Measurements from ENCODE around the gene SPIN1. TPM values are rescaled to one million over a fixed set of nuclear protein-coding genes. Genes with fewer than 3 reads are reported as not detected.

The SPIN1 gene
- total RNA-seq, 1 experiment from 2014 or later, result 76.9 TPM

DNA sequence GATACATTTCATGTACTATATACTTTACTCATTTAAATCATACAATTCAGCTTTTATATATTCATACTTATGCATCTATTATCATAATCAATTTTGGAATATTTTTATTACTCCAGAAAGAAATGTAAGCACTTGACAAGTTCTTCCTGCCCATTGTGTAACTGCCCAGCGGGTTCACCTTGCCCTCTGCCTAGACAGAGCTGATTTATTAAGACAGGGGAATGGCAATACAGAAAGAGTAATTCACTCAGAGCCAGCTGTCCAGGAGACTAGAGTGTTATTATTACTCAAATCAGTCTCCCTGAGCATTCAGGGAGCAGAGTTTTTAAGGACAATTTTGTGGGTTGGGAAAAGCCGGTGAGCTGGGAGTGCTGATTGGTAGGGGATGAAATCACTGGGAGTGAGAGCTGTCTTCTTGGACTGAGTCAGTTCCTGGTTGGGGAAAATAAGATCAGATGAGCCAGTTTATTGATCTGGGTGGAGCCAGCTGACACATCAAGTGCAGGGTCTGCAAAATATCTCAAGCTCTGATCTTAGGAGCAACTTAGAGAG is 16.1 kb upstream of the SPIN1 start:
- no peaks in the 10 kb centered on the region for H3K4me1 ChIP-seq (ENCODE audit: control insufficient read depth, insufficient read depth, low read length)
- DNase-seq (ENCODE audit: low read depth, low spot score) (no peak), ATAC-seq (no peak)
- TF ChIP-seq, protein P1, sequence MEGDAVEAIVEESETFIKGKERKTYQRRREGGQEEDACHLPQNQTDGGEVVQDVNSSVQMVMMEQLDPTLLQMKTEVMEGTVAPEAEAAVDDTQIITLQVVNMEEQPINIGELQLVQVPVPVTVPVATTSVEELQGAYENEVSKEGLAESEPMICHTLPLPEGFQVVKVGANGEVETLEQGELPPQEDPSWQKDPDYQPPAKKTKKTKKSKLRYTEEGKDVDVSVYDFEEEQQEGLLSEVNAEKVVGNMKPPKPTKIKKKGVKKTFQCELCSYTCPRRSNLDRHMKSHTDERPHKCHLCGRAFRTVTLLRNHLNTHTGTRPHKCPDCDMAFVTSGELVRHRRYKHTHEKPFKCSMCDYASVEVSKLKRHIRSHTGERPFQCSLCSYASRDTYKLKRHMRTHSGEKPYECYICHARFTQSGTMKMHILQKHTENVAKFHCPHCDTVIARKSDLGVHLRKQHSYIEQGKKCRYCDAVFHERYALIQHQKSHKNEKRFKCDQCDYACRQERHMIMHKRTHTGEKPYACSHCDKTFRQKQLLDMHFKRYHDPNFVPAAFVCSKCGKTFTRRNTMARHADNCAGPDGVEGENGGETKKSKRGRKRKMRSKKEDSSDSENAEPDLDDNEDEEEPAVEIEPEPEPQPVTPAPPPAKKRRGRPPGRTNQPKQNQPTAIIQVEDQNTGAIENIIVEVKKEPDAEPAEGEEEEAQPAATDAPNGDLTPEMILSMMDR (IDR thresholded peaks at IDR 0.05), result no peak
- TF ChIP-seq SIN3A (IDR thresholded peaks at IDR 0.05; ENCODE audit: borderline replicate concordance, insufficient read depth, low read depth, low read length) (no peak), POLR2AphosphoS5 (IDR thresholded peaks at IDR 0.05; ENCODE audit: low read depth, low read length) (no peak), TCF7L2 (IDR thresholded peaks at IDR 0.05; ENCODE audit: low read depth, low read length) (no peak)
- TF ChIP-seq, protein P2, sequence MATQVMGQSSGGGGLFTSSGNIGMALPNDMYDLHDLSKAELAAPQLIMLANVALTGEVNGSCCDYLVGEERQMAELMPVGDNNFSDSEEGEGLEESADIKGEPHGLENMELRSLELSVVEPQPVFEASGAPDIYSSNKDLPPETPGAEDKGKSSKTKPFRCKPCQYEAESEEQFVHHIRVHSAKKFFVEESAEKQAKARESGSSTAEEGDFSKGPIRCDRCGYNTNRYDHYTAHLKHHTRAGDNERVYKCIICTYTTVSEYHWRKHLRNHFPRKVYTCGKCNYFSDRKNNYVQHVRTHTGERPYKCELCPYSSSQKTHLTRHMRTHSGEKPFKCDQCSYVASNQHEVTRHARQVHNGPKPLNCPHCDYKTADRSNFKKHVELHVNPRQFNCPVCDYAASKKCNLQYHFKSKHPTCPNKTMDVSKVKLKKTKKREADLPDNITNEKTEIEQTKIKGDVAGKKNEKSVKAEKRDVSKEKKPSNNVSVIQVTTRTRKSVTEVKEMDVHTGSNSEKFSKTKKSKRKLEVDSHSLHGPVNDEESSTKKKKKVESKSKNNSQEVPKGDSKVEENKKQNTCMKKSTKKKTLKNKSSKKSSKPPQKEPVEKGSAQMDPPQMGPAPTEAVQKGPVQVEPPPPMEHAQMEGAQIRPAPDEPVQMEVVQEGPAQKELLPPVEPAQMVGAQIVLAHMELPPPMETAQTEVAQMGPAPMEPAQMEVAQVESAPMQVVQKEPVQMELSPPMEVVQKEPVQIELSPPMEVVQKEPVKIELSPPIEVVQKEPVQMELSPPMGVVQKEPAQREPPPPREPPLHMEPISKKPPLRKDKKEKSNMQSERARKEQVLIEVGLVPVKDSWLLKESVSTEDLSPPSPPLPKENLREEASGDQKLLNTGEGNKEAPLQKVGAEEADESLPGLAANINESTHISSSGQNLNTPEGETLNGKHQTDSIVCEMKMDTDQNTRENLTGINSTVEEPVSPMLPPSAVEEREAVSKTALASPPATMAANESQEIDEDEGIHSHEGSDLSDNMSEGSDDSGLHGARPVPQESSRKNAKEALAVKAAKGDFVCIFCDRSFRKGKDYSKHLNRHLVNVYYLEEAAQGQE (IDR thresholded peaks at IDR 0.05; ENCODE audit: insufficient read depth in 1 of 2, low read depth in 2 of 2, low read length in 1 of 2), result no peak
- no peak overlapping the region for H3K27ac ChIP-seq (ENCODE audit: low read length)
- intact Hi-C loops (cut with micrococcal nuclease; ENCODE audit: unreplicated experiment) (no loop called here), in situ Hi-C loops (cut with HindIII; ENCODE audit: low pct_unique_long_range_greater_than_20kb, low sequenced_read_pairs) (no loop called here)
- no peaks in the 10 kb centered on the region for H3K27me3 ChIP-seq (ENCODE audit: control insufficient read depth, insufficient read depth, low read length)
- no peaks in the 10 kb centered on the region for H3K9me3 ChIP-seq (ENCODE audit: control insufficient read depth, insufficient read depth, low read depth, low read length)
- ChIA-PET CTCF (interaction anchor here (0.6 kb wide), 1 partner anchor 21 kb away, joined by 7 read pairs; no protein-coding TSS in a partner anchor), POLR2A (no interaction called here)
- H3K36me3 ChIP-seq (ENCODE audit: control insufficient read depth, insufficient read depth, low read length), result no peaks in the 10 kb centered on the region
- H3K4me3 ChIP-seq (ENCODE audit: low read depth in 2 of 2, low read length in 2 of 2), result no peak overlapping the region
- no TSS peak for BruUV-seq (replicated peaks)

DNA sequence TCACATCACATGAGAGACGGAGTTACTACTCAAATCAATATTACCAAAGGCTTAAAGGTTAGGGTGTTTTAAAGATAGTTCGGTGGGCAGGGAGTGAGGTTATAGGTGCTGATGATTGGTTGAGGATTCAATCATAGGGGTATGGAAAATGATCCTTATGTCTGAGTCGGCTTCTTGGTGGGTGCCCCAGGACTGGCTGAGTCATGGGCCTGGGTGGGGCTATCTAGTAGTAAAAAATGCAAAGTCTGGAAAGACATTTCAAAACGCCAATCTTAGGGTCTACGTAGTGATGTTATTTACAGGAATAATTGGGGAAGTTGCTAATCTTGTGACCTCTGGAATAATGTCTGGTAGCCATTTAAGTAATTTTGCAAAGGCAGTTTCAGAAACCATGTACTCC is 15.2 kb upstream of the SPIN1 start:
- no TSS peak for BruUV-seq (replicated peaks)
- DNase-seq (ENCODE audit: low read depth, low spot score) (no peak), ATAC-seq (no peak)
- Histone ChIP-seq H3K4me3 (ENCODE audit: low read depth in 2 of 2, low read length in 2 of 2) (no peak overlapping the region), H3K4me1 (ENCODE audit: control insufficient read depth, insufficient read depth, low read length) (no peaks in the 10 kb centered on the region), H3K9me3 (ENCODE audit: control insufficient read depth, insufficient read depth, low read depth, low read length) (no peaks in the 10 kb centered on the region), H3K27ac (ENCODE audit: low read length) (no peak overlapping the region), H3K27me3 (ENCODE audit: control insufficient read depth, insufficient read depth, low read length) (no peaks in the 10 kb centered on the region), H3K36me3 (ENCODE audit: control insufficient read depth, insufficient read depth, low read length) (no peaks in the 10 kb centered on the region)
- TF ChIP-seq SIN3A (IDR thresholded peaks at IDR 0.05; ENCODE audit: borderline replicate concordance, insufficient read depth, low read depth, low read length), result no peak
- TF ChIP-seq, protein P2 (IDR thresholded peaks at IDR 0.05; ENCODE audit: insufficient read depth in 1 of 2, low read depth in 2 of 2, low read length in 1 of 2), result no peak
- no peak for TF ChIP-seq POLR2AphosphoS5 (IDR thresholded peaks at IDR 0.05; ENCODE audit: low read depth, low read length)
- TF ChIP-seq, protein P1 (IDR thresholded peaks at IDR 0.05), result no peak
- TF ChIP-seq TCF7L2 (IDR thresholded peaks at IDR 0.05; ENCODE audit: low read depth, low read length), result no peak
- ChIA-PET CTCF (no interaction called here), POLR2A (no interaction called here)
- intact Hi-C loops (cut with micrococcal nuclease; ENCODE audit: unreplicated experiment) (no loop called here), in situ Hi-C loops (cut with HindIII; ENCODE audit: low pct_unique_long_range_greater_than_20kb, low sequenced_read_pairs) (no loop called here)
